ENCODE data around the gene POLR2E.

The POLR2E gene

GRCh38 chr19:1090731-1091543 is 4.2 kb downstream of the POLR2E start:
- no peaks in the 10 kb centered on the region for H3K27me3 ChIP-seq (ENCODE audit: control insufficient read depth, insufficient read depth, low read length)
- no peak overlapping the region for H3K4me3 ChIP-seq (ENCODE audit: low read depth, low read length)
- H3K4me1 ChIP-seq (ENCODE audit: control insufficient read depth, insufficient read depth, low read length) = no peaks in the 10 kb centered on the region
- H3K9me3 ChIP-seq (ENCODE audit: control insufficient read depth, insufficient read depth, low read depth, low read length) = no peaks in the 10 kb centered on the region
- no peak overlapping the region for H3K9ac ChIP-seq (ENCODE audit: low read length)
- H3K27ac ChIP-seq (ENCODE audit: low read depth, low read length) = no peak overlapping the region
- peaks cover 62% of the 10 kb centered on the region for H3K36me3 ChIP-seq (ENCODE audit: control insufficient read depth, insufficient read depth, low read length)

- Histone ChIP-seq H3K4me1 (ENCODE audit: control insufficient read depth, insufficient read depth, low read length) (no peaks in the 10 kb centered on the region), H3K9me3 (ENCODE audit: control insufficient read depth, insufficient read depth, low read depth, low read length) (no peaks in the 10 kb centered on the region), H3K36me3 (ENCODE audit: control insufficient read depth, insufficient read depth, low read length) (peaks cover 72% of the 10 kb centered on the region), H3K27me3 (ENCODE audit: control insufficient read depth, insufficient read depth, low read length) (no peaks in the 10 kb centered on the region), H3K4me3 (ENCODE audit: low read depth, low read length) (no peak overlapping the region), H3K27ac (ENCODE audit: low read depth, low read length) (no peak overlapping the region), H3K9ac (ENCODE audit: low read length) (no peak overlapping the region)
Measured at GRCh38 chr19:1089891-1090290, 5.3 kb downstream of the POLR2E start.

- Histone ChIP-seq H3K9me3 (ENCODE audit: control insufficient read depth, insufficient read depth, low read depth, low read length) (no peaks in the 10 kb centered on the region), H3K4me3 (ENCODE audit: low read depth, low read length) (no peak overlapping the region), H3K36me3 (ENCODE audit: control insufficient read depth, insufficient read depth, low read length) (peaks cover 76% of the 10 kb centered on the region), H3K27ac (ENCODE audit: low read depth, low read length) (no peak overlapping the region), H3K9ac (ENCODE audit: low read length) (no peak overlapping the region), H3K27me3 (ENCODE audit: control insufficient read depth, insufficient read depth, low read length) (no peaks in the 10 kb centered on the region), H3K4me1 (ENCODE audit: control insufficient read depth, insufficient read depth, low read length) (no peaks in the 10 kb centered on the region)
Measured at GRCh38 chr19:1089126-1089771, 5.9 kb downstream of the POLR2E start.

GRCh38 chr19:1088416-1089010 is 6.7 kb downstream of the POLR2E start:
- H3K27me3 ChIP-seq (ENCODE audit: control insufficient read depth, insufficient read depth, low read length) = no peaks in the 10 kb centered on the region
- H3K27ac ChIP-seq (ENCODE audit: low read depth, low read length) = no peak overlapping the region
- H3K9ac ChIP-seq (ENCODE audit: low read length) = no peak overlapping the region
- H3K4me1 ChIP-seq (ENCODE audit: control insufficient read depth, insufficient read depth, low read length) = no peaks in the 10 kb centered on the region
- peaks cover 76% of the 10 kb centered on the region for H3K36me3 ChIP-seq (ENCODE audit: control insufficient read depth, insufficient read depth, low read length)
- no peak overlapping the region for H3K4me3 ChIP-seq (ENCODE audit: low read depth, low read length)
- H3K9me3 ChIP-seq (ENCODE audit: control insufficient read depth, insufficient read depth, low read depth, low read length) = no peaks in the 10 kb centered on the region

- H3K9ac ChIP-seq (ENCODE audit: low read length) = no peak overlapping the region
- H3K4me1 ChIP-seq (ENCODE audit: control insufficient read depth, insufficient read depth, low read length) = peaks cover 3% of the 10 kb centered on the region; the same call in 1 of the 2 replicates
- peaks cover 71% of the 10 kb centered on the region for H3K36me3 ChIP-seq (ENCODE audit: control insufficient read depth, insufficient read depth, low read length)
- no peak overlapping the region for H3K27ac ChIP-seq (ENCODE audit: low read depth, low read length)
- no peaks in the 10 kb centered on the region for H3K9me3 ChIP-seq (ENCODE audit: control insufficient read depth, insufficient read depth, low read depth, low read length)
- H3K27me3 ChIP-seq (ENCODE audit: control insufficient read depth, insufficient read depth, low read length) = no peaks in the 10 kb centered on the region
- no peak overlapping the region for H3K4me3 ChIP-seq (ENCODE audit: low read depth, low read length)
Measured at GRCh38 chr19:1087813-1088415, 7.3 kb downstream of the POLR2E start.

GRCh38 chr19:1086613-1087012 is 8.6 kb downstream of the POLR2E start:
- H3K36me3 ChIP-seq (ENCODE audit: control insufficient read depth, insufficient read depth, low read length) = peaks cover 62% of the 10 kb centered on the region
- H3K27ac ChIP-seq (ENCODE audit: low read depth, low read length) = no peak overlapping the region
- H3K27me3 ChIP-seq (ENCODE audit: control insufficient read depth, insufficient read depth, low read length) = no peaks in the 10 kb centered on the region
- H3K4me1 ChIP-seq (ENCODE audit: control insufficient read depth, insufficient read depth, low read length) = peaks cover 6% of the 10 kb centered on the region; the same call in 1 of the 2 replicates
- H3K9ac ChIP-seq (ENCODE audit: low read length) = no peak overlapping the region
- H3K9me3 ChIP-seq (ENCODE audit: control insufficient read depth, insufficient read depth, low read depth, low read length) = no peaks in the 10 kb centered on the region
- H3K4me3 ChIP-seq (ENCODE audit: low read depth, low read length) = no peak overlapping the region

GRCh38 chr19:1085676-1086442 is 9.3 kb downstream of the POLR2E start:
- H3K4me1 ChIP-seq (ENCODE audit: control insufficient read depth, insufficient read depth, low read length) = peaks cover 12% of the 10 kb centered on the region; the same call in 1 of the 2 replicates
- no peak overlapping the region for H3K9ac ChIP-seq (ENCODE audit: low read length)
- H3K27ac ChIP-seq (ENCODE audit: low read depth, low read length) = no peak overlapping the region
- peaks cover 56% of the 10 kb centered on the region for H3K36me3 ChIP-seq (ENCODE audit: control insufficient read depth, insufficient read depth, low read length)
- H3K27me3 ChIP-seq (ENCODE audit: control insufficient read depth, insufficient read depth, low read length) = no peaks in the 10 kb centered on the region
- no peak overlapping the region for H3K4me3 ChIP-seq (ENCODE audit: low read depth, low read length)
- H3K9me3 ChIP-seq (ENCODE audit: control insufficient read depth, insufficient read depth, low read depth, low read length) = no peaks in the 10 kb centered on the region

- no peak overlapping the region for H3K9ac ChIP-seq (ENCODE audit: low read length)
- H3K27me3 ChIP-seq (ENCODE audit: control insufficient read depth, insufficient read depth, low read length) = no peaks in the 10 kb centered on the region
- peaks cover 12% of the 10 kb centered on the region; the same call in 1 of the 2 replicates for H3K4me1 ChIP-seq (ENCODE audit: control insufficient read depth, insufficient read depth, low read length)
- H3K9me3 ChIP-seq (ENCODE audit: control insufficient read depth, insufficient read depth, low read depth, low read length) = no peaks in the 10 kb centered on the region
- H3K36me3 ChIP-seq (ENCODE audit: control insufficient read depth, insufficient read depth, low read length) = peaks cover 60% of the 10 kb centered on the region
- H3K4me3 ChIP-seq (ENCODE audit: low read depth, low read length) = no peak overlapping the region
- H3K27ac ChIP-seq (ENCODE audit: low read depth, low read length) = no peak overlapping the region
Measured at GRCh38 chr19:1085053-1085658, 10.0 kb downstream of the POLR2E start.

- Histone ChIP-seq H3K36me3 (ENCODE audit: control insufficient read depth, insufficient read depth, low read length) (peaks cover 60% of the 10 kb centered on the region), H3K27ac (ENCODE audit: low read depth, low read length) (no peak overlapping the region), H3K9ac (ENCODE audit: low read length) (no peak overlapping the region), H3K4me1 (ENCODE audit: control insufficient read depth, insufficient read depth, low read length) (peaks cover 12% of the 10 kb centered on the region; the same call in 1 of the 2 replicates), H3K27me3 (ENCODE audit: control insufficient read depth, insufficient read depth, low read length) (no peaks in the 10 kb centered on the region), H3K4me3 (ENCODE audit: low read depth, low read length) (no peak overlapping the region), H3K9me3 (ENCODE audit: control insufficient read depth, insufficient read depth, low read depth, low read length) (no peaks in the 10 kb centered on the region)
Measured at GRCh38 chr19:1084024-1084868, 10.9 kb downstream of the POLR2E start.
